ENCODE measurements around the gene LCN1.
"Not testable (repeated sequence)": the region's sequence is repeated elsewhere in the genome, so short reads cannot be mapped to it uniquely, and the experiment has no call there.

LCN1 gene

DNA sequence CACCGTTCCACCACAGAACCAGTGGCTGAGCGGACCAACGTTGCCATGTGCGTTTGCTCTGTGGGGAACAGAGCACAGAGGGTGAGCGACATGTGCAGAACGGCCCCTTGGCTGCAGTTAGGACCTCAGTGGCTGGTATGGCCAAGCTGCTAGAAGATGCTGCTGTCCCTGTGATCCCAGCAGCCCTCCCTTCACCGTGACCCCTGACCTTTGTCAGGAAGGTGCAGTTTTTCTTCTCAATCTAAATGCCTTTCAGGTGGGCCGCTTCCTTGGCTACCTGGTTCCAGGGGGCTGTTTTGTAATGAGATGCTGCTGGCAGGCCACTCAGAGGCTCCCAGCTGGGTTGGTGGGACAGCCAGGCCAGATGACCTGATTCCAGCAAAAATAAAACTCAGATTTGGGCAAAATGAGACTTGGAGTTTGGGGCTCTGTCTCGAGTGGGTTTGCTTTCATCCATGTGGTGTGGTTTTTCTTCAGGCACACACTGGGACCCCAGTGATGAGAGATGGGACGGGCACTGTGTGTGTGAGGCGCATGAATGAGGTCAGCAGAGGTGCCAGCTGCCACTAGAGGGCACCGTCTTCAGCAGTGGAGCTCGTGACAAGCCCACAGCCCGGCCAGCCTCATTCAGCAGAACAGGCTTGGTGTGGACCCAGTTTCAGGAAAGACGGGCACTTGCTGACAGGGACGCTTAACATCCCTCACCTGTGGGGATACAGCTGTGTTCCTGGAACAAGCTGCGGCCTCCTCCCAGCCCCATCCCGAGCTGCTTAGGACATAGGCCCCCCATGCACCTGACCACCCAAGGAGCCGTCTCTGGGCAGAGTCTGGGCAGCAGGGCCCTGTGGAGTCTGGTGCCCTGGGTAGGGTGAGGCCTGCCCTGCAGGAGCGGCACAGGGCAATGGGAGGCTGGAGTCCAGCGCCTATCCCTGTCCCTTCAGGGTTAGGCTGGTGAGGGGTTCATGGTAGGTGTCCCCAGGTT lies 16.7 kb upstream of the LCN1 start:
- DNase-seq (ENCODE audit: low spot score) = peak; percentile 47

DNA sequence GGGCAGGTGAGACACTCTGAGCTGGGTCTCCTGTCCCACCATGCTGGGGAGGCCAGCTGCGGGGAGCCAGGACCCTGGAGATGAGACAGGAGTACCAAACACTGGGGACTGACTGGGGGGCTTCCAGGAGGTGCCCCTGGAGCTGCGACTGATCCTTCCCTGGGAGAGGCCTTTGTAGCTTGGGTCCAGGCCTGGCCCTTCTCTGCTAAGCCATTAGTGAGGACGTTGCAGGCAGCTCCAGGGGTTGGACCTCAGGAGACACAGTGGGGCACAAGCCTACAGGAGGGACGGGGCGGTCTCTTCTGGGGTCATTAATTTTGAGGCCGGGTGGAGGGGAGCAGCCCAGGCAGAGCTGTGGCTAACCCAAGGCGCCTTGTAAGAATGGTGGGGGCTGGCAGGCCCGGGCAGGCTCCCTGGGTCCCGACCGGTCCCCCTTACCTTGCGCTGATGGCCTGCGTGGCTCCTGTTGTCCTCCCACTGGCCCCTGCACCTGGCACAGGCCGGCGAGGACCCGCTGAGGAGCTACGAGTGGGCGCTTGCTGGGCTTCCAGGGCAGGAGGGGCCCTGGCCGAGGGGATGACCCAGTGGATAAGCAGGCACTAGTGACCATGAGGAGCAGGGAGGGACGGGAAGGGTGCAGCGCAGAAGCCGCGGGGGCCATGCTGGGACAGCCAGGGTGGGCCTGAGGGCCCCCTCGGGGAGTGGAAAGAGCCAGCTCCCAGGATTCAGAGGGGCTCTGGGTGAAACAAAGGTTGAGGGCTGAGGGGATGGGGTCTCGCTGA lies 15.6 kb upstream of the LCN1 start:
- DNase-seq (ENCODE audit: low spot score) = no peak

- DNase-seq (ENCODE audit: low spot score) = no peak
These were observed 14.7 kb upstream of the LCN1 start for GRCh38 chr9:135506327-135507103.

DNA sequence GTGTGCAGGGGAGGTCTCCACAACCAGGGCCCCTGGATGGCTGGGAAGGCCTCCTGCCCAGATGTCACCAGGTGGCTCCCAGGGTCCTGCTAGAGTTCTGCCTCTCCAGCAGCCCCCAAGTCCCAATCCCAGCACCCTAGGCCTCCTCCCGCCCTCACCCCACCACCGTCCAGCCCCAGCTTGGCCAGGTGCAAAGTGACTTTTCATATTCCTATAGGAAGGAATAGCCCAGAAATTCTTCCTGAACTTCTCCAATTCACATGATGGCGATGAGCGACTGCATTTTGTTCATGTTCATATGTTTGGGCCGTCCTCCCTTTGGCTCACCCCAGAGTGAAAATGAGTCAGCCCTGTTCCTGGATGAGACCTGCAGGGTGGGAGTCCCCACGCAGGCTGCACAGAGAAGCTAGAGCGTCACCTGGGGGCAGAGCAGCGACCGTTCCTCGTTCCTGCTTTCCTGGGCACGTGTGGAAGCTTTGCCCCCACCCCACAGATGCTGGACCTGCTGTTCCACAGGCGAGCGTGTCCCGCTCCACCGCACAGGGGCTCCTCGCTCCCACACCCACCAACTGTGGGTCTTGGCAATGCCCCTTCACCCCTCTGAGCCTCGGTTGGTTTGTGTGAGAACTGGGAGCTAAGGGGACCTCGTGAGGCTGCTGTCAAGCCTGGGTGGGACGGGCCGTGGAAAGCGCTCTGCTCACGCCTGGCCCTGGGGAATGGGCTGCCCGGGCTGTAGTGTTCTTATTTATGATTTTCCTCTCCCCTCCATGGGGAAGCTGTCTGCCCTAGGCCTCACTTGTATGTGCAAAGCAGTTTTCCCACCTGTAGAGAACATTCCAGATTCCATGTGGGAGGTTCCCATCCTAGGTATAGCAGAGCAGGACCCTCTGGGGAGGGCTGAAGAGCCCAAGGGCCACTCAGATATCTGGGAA lies 13.9 kb upstream of the LCN1 start:
- DNase-seq (ENCODE audit: low spot score) = no peak

DNA sequence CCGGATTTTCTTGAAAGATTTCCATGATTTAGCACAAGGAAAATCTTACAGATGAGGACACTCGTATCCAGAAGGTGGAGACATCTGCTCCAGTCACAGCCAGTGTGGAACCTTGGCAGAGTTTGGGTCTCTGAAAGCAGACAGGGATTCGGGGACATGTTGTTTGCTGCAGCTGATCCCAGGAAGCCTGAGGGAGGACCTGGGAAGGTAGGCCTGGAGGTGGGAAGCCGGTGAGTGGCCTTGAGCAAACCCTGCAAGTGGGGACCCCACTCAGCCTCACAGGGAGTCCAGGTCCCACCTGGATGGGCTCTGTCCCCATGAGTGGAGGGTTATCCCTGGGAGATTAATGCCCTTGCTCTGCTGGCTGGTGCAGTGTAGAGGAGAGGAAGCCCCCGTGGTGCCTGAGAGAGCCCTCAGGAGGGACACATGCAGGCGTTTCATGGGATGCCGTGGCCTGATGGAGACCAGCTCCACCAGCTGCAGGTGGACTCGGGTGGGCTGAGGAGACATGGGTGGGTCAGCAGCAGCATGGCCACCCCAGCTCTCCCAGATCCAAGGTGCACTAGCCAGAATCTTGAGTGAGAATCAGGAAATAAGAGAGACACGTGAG lies 12.9 kb upstream of the LCN1 start:
- no peak for DNase-seq (ENCODE audit: low spot score)

- DNase-seq (ENCODE audit: low spot score) = no peak
These were observed 11.8 kb upstream of the LCN1 start for GRCh38 chr9:135509458-135509857.

DNA sequence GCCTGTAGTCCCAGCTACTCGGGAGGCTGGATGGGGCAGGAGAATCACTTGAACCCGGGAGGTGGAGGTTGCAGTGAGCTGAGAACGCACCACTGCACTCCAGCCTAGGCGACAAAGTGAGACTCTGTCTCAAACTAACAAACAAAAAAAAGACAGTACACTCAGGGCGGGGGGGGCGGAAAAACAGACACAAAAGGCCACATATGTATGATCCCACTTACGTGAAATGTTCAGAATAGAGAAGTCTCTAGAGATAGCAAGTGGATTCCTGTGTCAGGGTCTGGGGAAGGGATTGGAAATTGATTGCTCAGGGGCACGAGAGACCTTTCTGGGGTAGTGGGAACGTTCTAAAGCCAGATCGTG lies 9.0 kb upstream of the LCN1 start:
- DNase-seq (ENCODE audit: low spot score) = no peak

DNA sequence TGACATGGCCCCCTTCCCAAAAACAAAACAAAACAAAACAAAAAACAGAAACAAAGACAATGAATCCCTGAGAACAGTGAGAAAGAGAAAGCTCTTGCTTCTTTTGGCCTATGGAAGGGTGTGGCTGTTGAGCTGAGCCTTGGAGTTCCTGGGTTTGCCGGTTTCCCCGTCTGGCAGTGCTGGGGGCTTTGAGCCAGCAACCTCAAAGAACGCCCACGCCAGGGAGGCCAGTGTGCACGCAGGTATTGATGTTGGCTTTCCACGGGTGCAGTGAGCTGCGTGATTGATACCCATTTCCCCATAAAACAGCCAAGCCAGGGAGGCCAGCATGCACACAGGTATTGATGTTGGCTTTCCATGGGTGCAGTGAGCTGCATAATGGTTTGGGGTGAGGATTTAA lies 8.3 kb upstream of the LCN1 start:
- DNase-seq (ENCODE audit: low spot score) = peak; percentile 52

DNA sequence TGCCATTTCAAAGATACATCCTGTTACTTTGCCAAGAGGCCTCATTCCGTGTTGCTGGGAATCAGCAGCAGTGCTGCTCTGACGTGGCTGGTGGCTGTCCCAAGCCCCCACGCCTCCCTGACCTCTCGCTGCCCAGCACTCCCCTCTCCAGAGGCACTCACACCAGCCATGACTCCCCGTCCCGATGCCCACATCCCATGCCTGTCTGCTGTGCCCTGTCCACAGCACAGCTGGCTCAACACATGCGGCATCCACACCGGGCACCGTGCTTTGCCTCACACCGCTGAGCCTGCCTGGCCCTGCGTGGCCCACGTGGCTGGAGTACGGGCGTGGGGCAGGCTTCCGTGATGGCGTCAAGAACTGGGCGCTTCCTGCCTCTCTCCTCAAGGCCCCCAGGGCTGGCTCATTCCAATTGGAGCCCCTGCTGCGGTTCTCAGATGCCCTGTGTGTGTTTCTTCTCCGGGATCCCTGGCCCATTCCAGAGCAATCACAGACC lies 7.8 kb upstream of the LCN1 start:
- DNase-seq (ENCODE audit: low spot score) = no peak

DNA sequence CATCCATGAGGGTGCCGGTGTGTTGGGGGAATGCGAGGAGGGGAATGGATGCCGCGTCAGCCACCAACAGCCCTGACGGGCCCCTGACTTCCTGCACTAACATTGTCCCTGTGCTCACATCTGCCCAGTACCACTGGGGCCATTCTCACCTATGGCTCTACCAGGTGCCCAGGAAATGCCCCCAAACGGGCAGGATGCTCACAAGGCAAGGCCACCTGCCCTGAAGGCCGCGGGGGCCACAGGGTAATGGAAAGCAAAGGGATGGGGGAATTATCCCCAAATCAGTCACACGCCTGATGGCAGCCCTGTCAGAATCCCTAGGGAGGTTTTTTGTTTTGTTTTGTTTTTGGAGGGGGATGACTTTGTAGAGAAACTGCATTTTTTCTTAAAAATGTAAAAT lies 7.3 kb upstream of the LCN1 start:
- DNase-seq (ENCODE audit: low spot score) = not testable (repeated sequence)

- DNase-seq (ENCODE audit: low spot score) = no peak
These were observed 6.7 kb upstream of the LCN1 start for GRCh38 chr9:135514342-135515082.

DNA sequence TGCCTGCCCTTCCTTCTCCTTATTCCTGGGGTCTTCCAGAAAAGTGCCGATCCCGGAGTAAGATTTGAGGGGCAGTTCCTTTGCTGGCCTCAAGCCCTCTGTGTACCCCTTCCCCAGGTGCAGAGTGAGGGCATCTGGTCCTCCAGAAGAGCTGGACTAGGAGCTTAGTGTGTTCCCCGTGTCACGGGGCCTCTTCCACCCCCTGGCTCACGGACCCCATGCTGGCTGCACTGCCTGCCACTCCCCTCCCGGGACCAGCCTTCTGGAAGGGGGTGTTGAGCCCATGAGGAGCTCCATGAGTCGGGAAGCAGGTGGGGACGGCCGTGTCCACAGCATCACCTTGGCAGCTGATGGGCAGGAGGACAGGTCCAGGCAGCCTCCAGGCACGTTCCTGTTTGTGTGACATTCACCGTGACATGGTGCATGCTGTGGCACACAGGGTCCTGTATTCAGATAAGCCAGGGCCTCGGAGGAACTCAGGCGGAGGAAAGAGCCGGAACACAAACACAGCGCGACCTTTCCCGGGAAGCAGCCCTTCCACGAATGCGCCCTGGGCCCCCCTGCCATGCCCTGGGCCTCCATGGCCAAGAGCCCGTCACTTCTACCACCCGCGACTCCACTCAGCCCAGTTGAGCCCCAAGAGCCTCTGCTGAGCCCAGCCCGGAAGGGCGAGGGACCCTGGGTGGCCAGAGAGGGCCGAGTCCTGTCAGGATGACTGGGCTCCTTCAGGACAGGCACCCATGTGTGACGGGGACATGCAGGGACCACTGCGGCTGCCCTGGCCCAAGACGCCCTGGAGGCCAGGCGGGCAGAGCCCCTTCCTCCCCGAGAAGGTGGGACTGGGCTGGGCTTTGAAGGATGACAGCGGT lies 5.9 kb upstream of the LCN1 start:
- no peak for DNase-seq (ENCODE audit: low spot score)

DNA sequence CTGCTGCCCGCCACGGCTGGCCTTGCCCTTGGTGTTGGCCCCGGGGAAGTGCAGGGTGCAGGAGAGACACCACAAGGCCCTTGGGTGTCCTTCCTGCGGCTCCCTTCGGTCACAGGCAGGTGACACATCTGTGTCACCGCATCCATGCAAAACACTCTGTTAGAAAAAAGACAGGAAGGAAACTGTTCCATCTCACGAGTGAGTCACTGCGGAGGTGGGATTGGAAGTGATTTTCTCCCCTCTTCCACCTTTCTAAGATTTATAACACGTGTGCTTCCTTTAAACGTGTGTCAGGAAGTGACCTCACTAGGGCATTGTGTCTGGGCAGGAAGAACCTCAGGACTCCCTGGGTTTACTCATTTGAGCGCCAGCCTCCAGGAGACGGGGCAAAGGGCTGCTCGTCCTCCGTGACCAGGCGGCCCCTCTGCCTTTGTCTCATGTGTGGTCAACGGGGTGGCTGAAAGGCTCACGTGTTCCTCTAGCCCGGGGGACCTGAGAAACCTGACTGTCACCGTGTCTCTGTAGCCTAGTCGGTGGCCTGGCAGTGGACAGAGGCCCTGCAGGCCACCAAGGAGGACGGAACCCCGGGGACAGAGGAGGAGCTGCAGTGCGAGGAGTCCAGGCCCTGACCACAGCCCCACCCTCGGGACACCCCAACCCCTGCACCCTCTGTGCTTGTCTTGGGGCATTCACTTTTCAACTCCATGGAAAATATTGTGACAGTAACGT lies 4.9 kb upstream of the LCN1 start:
- DNase-seq (ENCODE audit: low spot score) = peak; percentile 33

GRCh38 chr9:135517407-135517822 lies 3.8 kb upstream of the LCN1 start:
- DNase-seq (ENCODE audit: low spot score) = no peak

DNA sequence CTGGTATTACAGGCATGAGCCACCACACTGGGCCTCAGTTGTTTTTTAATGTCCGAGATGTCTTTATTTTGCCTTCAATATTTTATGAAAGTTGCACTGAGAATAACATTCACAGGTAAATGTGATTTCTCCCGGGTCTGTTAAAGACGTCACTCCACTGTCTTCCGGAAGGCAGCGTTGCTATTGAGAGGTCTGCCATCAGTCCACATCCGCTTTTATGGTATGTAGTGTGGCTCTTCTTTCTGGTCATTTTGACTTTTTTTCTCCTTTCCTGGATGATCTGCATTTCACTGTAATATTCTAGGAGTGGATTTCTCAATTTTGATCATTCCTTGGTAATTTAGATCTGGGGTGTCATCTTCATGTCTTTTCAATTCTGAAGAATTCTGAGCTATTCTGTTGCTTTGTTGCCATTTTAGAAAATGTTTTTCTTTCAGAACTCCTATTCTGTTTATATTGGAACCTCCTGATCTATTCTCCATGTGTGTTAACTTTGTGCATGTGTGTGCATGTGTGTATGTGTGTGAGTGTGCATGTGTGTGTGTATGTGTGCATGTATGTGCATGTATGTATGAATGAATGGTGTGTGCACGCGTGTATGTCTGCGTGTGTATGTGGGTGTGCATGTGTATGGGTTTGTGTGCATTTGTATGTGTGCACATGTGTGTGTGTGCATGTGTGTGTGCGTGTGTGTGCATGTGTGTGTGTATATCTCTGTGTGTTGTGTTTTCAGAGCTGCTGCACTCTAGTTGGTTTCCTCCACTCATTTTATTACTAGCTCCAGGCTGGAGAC lies 1.9 kb upstream of the LCN1 start:
- no peak for DNase-seq (ENCODE audit: low spot score)

GRCh38 chr9:135521608-135522095 lies 412 bp downstream of the LCN1 start:
- no peak for DNase-seq (ENCODE audit: low spot score)
